ENCODE data around the gene ARF6. TPM values are rescaled to one million over a fixed set of nuclear protein-coding genes. Genes with fewer than 3 reads are reported as not detected.

ARF6 gene
- total RNA-seq, 1 donor from 2014 or later, result 50.9 TPM

DNA sequence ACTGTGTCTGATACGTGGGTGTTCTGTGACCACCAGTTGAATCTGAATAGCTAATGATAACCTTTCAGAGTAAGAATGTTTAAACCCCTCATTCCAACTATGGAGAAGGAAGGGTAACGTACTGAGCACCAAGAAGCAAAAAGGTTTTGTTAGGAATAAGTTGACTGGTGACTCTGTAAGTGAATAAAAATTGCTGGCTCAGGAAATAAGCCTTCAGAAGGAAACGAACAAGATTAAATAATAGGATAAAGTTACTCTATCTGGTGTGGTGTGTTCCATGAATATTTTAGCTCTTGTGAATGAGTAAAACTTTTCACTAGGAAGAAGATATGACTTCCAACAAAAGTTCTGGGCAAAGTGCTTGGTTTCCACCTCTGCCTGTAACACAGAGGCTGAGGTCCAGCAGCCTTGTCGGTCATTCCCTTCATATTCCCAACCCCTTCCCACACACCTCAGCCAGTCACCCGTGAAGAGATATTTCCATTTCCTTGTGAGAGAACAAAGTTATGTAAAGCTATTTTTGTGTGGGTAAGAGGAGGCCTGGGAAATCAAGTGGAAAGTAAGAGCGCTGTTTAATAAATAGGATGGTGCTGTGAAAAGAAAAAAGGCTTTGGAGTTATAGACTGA, 47.1 kb downstream of the ARF6 start:
- no peak for DNase-seq (ENCODE audit: low read depth)

DNA sequence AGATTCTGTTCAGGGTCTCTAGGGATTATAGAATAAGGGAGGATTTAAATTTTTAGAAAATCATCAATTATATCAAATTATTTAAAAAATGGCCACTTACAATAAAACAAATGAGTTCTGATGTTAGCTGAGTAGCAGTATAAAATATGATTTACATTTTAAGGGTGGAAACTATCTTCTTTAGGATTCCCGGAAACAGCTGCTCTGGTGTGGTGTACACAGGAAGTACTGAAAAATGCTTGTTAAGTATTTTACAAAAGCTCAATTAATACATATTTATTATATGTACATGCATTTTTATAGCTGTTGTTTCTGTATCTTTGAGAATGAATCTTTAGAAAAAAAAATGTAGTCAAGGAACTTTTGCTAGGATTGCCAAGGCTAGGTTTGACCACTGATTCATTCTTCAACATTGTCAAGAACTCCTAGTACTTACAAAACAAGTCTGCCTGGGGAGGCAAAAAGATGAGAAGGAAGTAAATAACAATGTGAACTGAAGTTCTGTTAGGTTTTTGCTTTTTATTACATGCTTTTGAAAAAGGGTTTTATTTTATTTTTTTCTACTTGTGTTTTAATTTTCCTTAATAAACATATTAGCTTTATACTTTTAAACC, 48.0 kb downstream of the ARF6 start:
- DNase-seq (ENCODE audit: low read depth), result no peak

DNA sequence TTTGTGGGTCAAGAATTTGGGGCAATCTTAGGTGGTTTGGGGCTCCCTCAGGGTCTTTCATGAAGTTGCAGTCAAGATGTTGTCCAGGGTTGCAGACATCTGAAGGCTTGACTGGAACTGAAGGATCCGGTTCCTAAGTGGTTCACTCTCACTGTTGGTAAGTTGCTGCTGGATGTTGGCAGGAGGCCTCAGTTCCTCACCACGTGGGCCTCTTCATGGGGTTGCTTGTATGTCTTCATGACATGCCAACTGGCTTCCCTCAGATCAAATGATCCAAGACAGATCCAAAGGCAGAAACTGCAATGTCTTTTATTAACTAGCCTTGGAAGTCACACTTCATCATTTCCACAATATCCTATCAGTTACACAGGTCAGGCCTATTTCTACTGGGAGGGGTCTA, 49.2 kb downstream of the ARF6 start:
- DNase-seq (ENCODE audit: low read depth), result no peak

DNA sequence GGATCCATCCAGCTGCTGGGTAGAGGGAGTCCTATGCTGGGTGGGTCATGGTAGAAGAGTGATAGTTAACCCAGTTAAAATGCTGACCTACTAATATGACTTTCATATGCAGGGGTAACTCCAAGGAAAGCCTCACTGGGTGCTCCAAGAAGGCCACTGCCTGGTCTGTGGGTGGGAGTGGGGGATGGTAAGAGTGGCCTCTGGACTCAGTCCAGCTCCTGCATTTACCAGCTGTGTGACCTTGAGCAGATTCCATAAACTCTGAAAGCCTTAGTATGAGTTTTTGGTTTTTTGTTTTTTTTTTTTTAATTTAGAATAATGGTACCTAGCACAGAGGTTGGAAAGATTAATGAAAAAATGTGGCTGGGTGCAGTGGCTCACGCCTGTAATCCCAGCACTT, 51.6 kb downstream of the ARF6 start:
- DNase-seq (ENCODE audit: low read depth), result no peak

DNA sequence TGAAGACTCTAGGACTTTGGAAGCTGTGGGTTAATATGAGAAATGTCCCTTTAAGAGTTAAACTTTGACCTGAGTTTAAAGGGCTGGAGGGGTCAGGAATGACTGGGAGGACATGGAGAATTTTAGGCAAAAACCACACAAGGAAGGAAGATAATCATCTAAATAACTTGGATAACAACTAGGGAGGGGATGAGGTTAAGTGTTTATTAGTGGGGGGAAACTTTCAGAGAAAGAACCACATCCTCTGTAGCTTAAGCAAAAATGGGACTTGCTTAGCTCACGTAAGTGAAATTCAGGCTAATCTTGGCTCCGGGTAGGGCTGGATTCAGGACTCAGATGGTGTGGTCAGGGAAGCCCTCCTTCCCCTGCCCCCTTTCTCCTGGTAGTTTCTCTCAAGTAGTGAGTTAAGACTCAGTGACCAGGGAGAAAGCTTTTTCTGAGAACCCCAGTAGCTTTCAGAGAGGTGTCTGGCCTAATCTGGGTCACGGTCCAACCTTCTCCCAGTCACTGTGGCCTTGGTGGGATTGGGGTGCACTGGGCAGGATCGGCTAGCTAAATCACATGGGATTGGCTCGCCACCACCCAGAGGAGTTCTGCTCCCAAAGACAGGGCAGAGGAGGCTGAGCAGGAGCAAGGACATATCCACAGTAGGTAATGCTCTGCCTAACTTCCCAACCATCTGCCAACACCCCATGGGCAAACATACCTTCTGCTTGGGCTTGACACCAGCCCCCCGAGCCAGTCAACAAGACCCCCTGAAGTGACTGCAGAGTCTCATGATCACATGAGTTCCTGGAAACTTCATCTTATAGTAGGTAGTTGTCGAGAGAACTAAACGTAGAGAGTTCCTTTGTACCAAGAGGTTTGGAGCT, 52.8 kb downstream of the ARF6 start:
- no peak for DNase-seq (ENCODE audit: low read depth)

Other genes with a start within 250 kb of the ARF6 start
- gene POLE2, start 204.9 kb upstream of the ARF6 start, total RNA-seq, result 1.0 and 1.7 TPM in 2 replicates
- 4.9 and 6.1 TPM in 2 replicates for gene KLHDC1, start 200.0 kb upstream of the ARF6 start, total RNA-seq
- 96.8 and 101 TPM in 2 replicates for gene KLHDC2, start 124.9 kb upstream of the ARF6 start, total RNA-seq
- 58.2 and 72.9 TPM in 2 replicates for gene NEMF, start 40.3 kb upstream of the ARF6 start, total RNA-seq
- gene VCPKMT, start 223.5 kb downstream of the ARF6 start, total RNA-seq, result 10.3 and 11.4 TPM in 2 replicates

All from myocyte (in vitro differentiated cells).